Kidney (tissue), 14 donors: ENCODE results near the gene HABP2. TPM values are rescaled to one million over a fixed set of nuclear protein-coding genes. Genes with fewer than 3 reads are reported as not detected.

Experiments used
- DNase-seq, 5 donors: peaks; one replicate each; pipeline ENCODE4 v3.0.0-alpha.2; 2013 to 2020
- FAIRE-seq: peaks from 2 replicates; lab custom pipeline; 2012; peaks lifted over from hg19 to GRCh38; lab: Jason Lieb, UNC
- H3K27ac ChIP-seq, 2 donors: one replicate each; pipeline ENCODE4 v1.7.0; 2013; ENCODE audit warnings: low read depth in 2 of 2, low read length in 2 of 2, inconsistent platforms in 1 of 2
- H3K27me3 ChIP-seq: one replicate; pipeline ENCODE4 v1.7.1; 2013; ENCODE audit warnings: low read length, inconsistent platforms; ENCODE audit not compliant: control insufficient read depth, insufficient read depth
- H3K36me3 ChIP-seq, 3 donors: one replicate each; pipeline versions ENCODE4 v1.7.0 to v1.7.1; 2013; ENCODE audit warnings: low read length in 3 of 3, control low read depth in 1 of 3, inconsistent platforms in 1 of 3; ENCODE audit not compliant: insufficient read depth in 3 of 3, control insufficient read depth in 2 of 3
- H3K4me1 ChIP-seq, 3 donors: one replicate each; pipeline versions ENCODE4 v1.7.0 to v1.7.1; 2013; ENCODE audit warnings: low read length in 3 of 3, inconsistent platforms in 1 of 3, low read depth in 1 of 3; ENCODE audit not compliant: control insufficient read depth in 2 of 3, insufficient read depth in 2 of 3
- H3K4me3 ChIP-seq, 3 donors: one replicate each; pipeline versions ENCODE4 v1.7.0 to v1.8.1; 2013; ENCODE audit warnings: low read length in 3 of 3, control low read depth in 1 of 3, inconsistent platforms in 1 of 3
- H3K9ac ChIP-seq, 3 donors: one replicate each; pipeline versions ENCODE4 v1.7.0 to v1.7.1; 2013; ENCODE audit warnings: low read length in 3 of 3, control low read depth in 1 of 3, inconsistent platforms in 1 of 3
- H3K9me3 ChIP-seq, 3 donors: one replicate each; pipeline versions ENCODE4 v1.7.0 to v1.7.1; 2013; ENCODE audit warnings: low read length in 3 of 3, control low read depth in 1 of 3, inconsistent platforms in 1 of 3; ENCODE audit not compliant: control insufficient read depth in 2 of 3, insufficient read depth in 1 of 3
- CTCF ChIP-seq: IDR thresholded peaks from 3 replicates; pipeline ENCODE4 v1.5.1; 2012; ENCODE audit warnings: mild to moderate bottlenecking, moderate library complexity, borderline replicate concordance; ENCODE audit not compliant: insufficient read depth; ENCODE audit errors: extremely low read depth
- intact Hi-C: fragments of 100-400 bp; cut with DNase I; formaldehyde crosslinking; loops from one replicate; pipeline ENCODE4 v1.11.1; 2022
- polyA plus RNA-seq: library from polyadenylated mRNA; stranded (reverse); fragments of 350-450 nt; fragmentation: Illumina TruSeq; extraction: RNeasy Lipid Tissue Mini Kit (QIAGEN cat#74804); gene quantifications from one replicate; pipeline ENCODE4 v1.2.3, GENCODE V29; 2014; ENCODE audit warnings: low read depth, low replicate concordance; ENCODE audit not compliant: insufficient read depth
- total RNA-seq: library from RNA; stranded (reverse); fragmentation: NEBNext Ultra II Directional; extraction: Animal tissue kit (Norgen Biotek cat#: 25700); gene quantifications from one replicate; pipeline ENCODE4 v1.2.1, GENCODE V29; 2021
- donor health status: control.
- donor health status: control.
- donor health status: control.
- donor health status: control.
- donor health status: control.
- donor health status: DM: yes; HTN: yes; CAD: no.
- donor health status: Normal renal cell carcinoma (clear cell type).

HABP2 gene
- total and polyA plus RNA-seq, 2 donors from 2014 or later: 25.6 to 27.4 TPM

GRCh38 chr10:113609704-113610108, 56.9 kb downstream of the HABP2 start:
- FAIRE-seq: no peak
- intact Hi-C loops: no loop called here
- DNase-seq: no peak
- Histone ChIP-seq H3K27ac (no peak overlapping the region), H3K36me3 (no peaks in the 10 kb centered on the region), H3K9me3 (no peaks in the 10 kb centered on the region), H3K27me3 (no peaks in the 10 kb centered on the region), H3K9ac (no peak overlapping the region), H3K4me1 (no peaks in the 10 kb centered on the region), H3K4me3 (no peak overlapping the region)
- TF ChIP-seq CTCF: no peak

GRCh38 chr10:113610631-113611601, 58.1 kb downstream of the HABP2 start:
- no peaks in the 10 kb centered on the region for H3K9me3 ChIP-seq
- peak in 4 of 5 donors; percentile 42 to 62 (median 46) for DNase-seq
- no peak overlapping the region for H3K4me3 ChIP-seq
- no peaks in the 10 kb centered on the region for H3K27me3 ChIP-seq
- no peak overlapping the region for H3K9ac ChIP-seq
- TF ChIP-seq CTCF: no peak
- intact Hi-C loops: no loop called here
- H3K27ac ChIP-seq: no peak overlapping the region
- FAIRE-seq: no peak
- H3K4me1 ChIP-seq: no peaks in the 10 kb centered on the region
- H3K36me3 ChIP-seq: no peaks in the 10 kb centered on the region

- Histone ChIP-seq H3K4me1 (no peaks in the 10 kb centered on the region), H3K27me3 (no peaks in the 10 kb centered on the region), H3K9ac (no peak overlapping the region), H3K4me3 (no peak overlapping the region), H3K9me3 (no peaks in the 10 kb centered on the region), H3K36me3 (no peaks in the 10 kb centered on the region), H3K27ac (no peak overlapping the region)
- intact Hi-C loops: no loop called here
- no peak for FAIRE-seq
- no peak for TF ChIP-seq CTCF
- DNase-seq: no peak
Observed at GRCh38 chr10:113612154-113612553, 59.3 kb downstream of the HABP2 start.
